Measurements from ENCODE around the gene KCNJ6.

Gene KCNJ6

GRCh38 chr21:37811711-37812110, 104.5 kb downstream of the KCNJ6 start:
- no peak for DNase-seq

- DNase-seq: no peak
Observed at GRCh38 chr21:37808261-37808660, 108.0 kb downstream of the KCNJ6 start.

GRCh38 chr21:37805266-37805665, 111.0 kb downstream of the KCNJ6 start:
- DNase-seq: no peak

GRCh38 chr21:37804001-37804400, 112.3 kb downstream of the KCNJ6 start:
- no peak for DNase-seq

- DNase-seq: no peak
Observed at GRCh38 chr21:37803101-37803651, 113.1 kb downstream of the KCNJ6 start.

- DNase-seq: no peak
Observed at GRCh38 chr21:37800456-37801061, 115.7 kb downstream of the KCNJ6 start.

- DNase-seq: no peak
Observed at GRCh38 chr21:37800057-37800455, 116.2 kb downstream of the KCNJ6 start.

- DNase-seq: no peak
Observed at GRCh38 chr21:37799211-37800056, 116.8 kb downstream of the KCNJ6 start.

- no peak for DNase-seq
Observed at GRCh38 chr21:37797403-37797802, 118.9 kb downstream of the KCNJ6 start.

- no peak for DNase-seq
Observed at GRCh38 chr21:37796011-37796410, 120.2 kb downstream of the KCNJ6 start.

GRCh38 chr21:37793660-37794059, 122.6 kb downstream of the KCNJ6 start:
- DNase-seq: no peak

- DNase-seq: no peak
Observed at GRCh38 chr21:37792046-37792445, 124.2 kb downstream of the KCNJ6 start.

- DNase-seq: no peak
Observed at GRCh38 chr21:37790905-37791304, 125.4 kb downstream of the KCNJ6 start.

GRCh38 chr21:37788503-37788902, 127.8 kb downstream of the KCNJ6 start:
- no peak for DNase-seq

- DNase-seq: no peak
Observed at GRCh38 chr21:37787456-37787855, 128.8 kb downstream of the KCNJ6 start.

GRCh38 chr21:37784591-37785318, 131.5 kb downstream of the KCNJ6 start:
- no peak for DNase-seq

GRCh38 chr21:37783016-37783415, 133.2 kb downstream of the KCNJ6 start:
- no peak for DNase-seq

GRCh38 chr21:37780991-37781983, 135.0 kb downstream of the KCNJ6 start:
- no peak for DNase-seq

- DNase-seq: no peak
Observed at GRCh38 chr21:37771181-37771580, 145.1 kb downstream of the KCNJ6 start.

GRCh38 chr21:37770461-37770860, 145.8 kb downstream of the KCNJ6 start:
- no peak for DNase-seq

- DNase-seq: no peak
Observed at GRCh38 chr21:37769656-37770055, 146.6 kb downstream of the KCNJ6 start.

- no peak for DNase-seq
Observed at GRCh38 chr21:37767984-37768383, 148.3 kb downstream of the KCNJ6 start.
